Measurements from ENCODE around the gene SV2C. TPM values are rescaled to one million over a fixed set of nuclear protein-coding genes. Genes with fewer than 3 reads are reported as not detected.

SV2C gene
- total and polyA plus RNA-seq, 4 experiments from 2014 or later, result 0.02 TPM; not detected in 3

DNA sequence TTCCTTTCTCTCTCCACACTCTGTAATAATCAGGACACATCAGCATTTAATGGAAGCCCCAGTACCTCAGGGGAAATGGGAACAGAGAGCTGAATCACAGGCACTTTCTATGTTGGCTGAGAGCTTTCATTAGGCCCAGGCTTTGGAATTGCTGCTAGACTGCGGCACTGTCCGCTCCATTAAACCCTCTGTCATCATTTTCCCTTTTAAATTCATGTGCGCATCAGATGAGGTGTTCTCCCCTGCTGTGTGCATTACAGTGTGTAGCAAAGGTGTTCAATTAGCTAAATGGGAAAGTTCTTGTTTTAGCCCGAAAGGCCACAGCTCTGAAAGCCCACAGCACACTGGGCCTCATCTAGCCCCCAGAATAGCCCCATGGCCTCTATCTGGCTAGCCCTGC, 133.6 kb downstream of the SV2C start:
- peaks cover 0 to 3% (median 0%) of the 10 kb centered on the region in 8 donors for H3K9me3 Mint-ChIP-seq
- Histone ChIP-seq H3K9me3 (ENCODE audit: control insufficient read depth in 1 of 2, low read length in 2 of 2) (no peaks in the 10 kb centered on the region), H3K4me3 (ENCODE audit: low read length in 2 of 2) (no peak overlapping the region), H3K27ac (ENCODE audit: low read depth, low read length) (no peak overlapping the region), H3K27me3 (ENCODE audit: insufficient read depth, low read length) (no peaks in the 10 kb centered on the region), H3K4me1 (ENCODE audit: insufficient read depth, low read length) (no peaks in the 10 kb centered on the region), H3K36me3 (ENCODE audit: insufficient read depth, low read length) (no peaks in the 10 kb centered on the region)
- H3K27me3 Mint-ChIP-seq, result peaks cover 2 to 3% of the 10 kb centered on the region in 2 donors
- peak overlapping the region in 1 of 8 donors; percentile 30 for H3K4me3 Mint-ChIP-seq
- no peaks in the 10 kb centered on the region for H3K4me1 Mint-ChIP-seq
- no peak overlapping the region for H3K27ac Mint-ChIP-seq
- CTCF ChIA-PET (ENCODE audit: partially characterized antibody), result interaction anchor here (1.0 to 1.2 kb wide), 2 partner anchors 40 to 42 kb away, joined by 4 to 7 read pairs; no protein-coding TSS in a partner anchor
- POLR2A ChIA-PET (ENCODE audit: partially characterized antibody), result no interaction called here
- H3K36me3 Mint-ChIP-seq, result no peaks in the 10 kb centered on the region
- DNase-seq, result no peak
- intact Hi-C loops (cut with micrococcal nuclease), result no loop called here

- no peaks in the 10 kb centered on the region for H3K27me3 ChIP-seq (ENCODE audit: insufficient read depth, low read length)
- Mint-ChIP-seq H3K27me3 (peaks cover 2% of the 10 kb centered on the region in 2 donors), H3K4me1 (no peaks in the 10 kb centered on the region), H3K4me3 (no peak overlapping the region), H3K36me3 (no peaks in the 10 kb centered on the region), H3K27ac (no peak overlapping the region), H3K9me3 (peaks cover 0 to 3% (median 0%) of the 10 kb centered on the region in 8 donors)
- H3K9me3 ChIP-seq (ENCODE audit: control insufficient read depth in 1 of 2, low read length in 2 of 2), result no peaks in the 10 kb centered on the region
- CTCF ChIA-PET (ENCODE audit: partially characterized antibody), result interaction anchor here (1.5 kb wide), 1 partner anchor 10 kb away, joined by 3 read pairs; no protein-coding TSS in a partner anchor
- POLR2A ChIA-PET (ENCODE audit: partially characterized antibody), result no interaction called here
- H3K4me3 ChIP-seq (ENCODE audit: low read length in 2 of 2), result no peak overlapping the region
- no peak for DNase-seq
- no peaks in the 10 kb centered on the region for H3K36me3 ChIP-seq (ENCODE audit: insufficient read depth, low read length)
- no peak overlapping the region for H3K27ac ChIP-seq (ENCODE audit: low read depth, low read length)
- no peaks in the 10 kb centered on the region for H3K4me1 ChIP-seq (ENCODE audit: insufficient read depth, low read length)
- intact Hi-C loops (cut with micrococcal nuclease), result no loop called here
Observed at GRCh38 chr5:76219636-76220035, 136.5 kb downstream of the SV2C start.

DNA sequence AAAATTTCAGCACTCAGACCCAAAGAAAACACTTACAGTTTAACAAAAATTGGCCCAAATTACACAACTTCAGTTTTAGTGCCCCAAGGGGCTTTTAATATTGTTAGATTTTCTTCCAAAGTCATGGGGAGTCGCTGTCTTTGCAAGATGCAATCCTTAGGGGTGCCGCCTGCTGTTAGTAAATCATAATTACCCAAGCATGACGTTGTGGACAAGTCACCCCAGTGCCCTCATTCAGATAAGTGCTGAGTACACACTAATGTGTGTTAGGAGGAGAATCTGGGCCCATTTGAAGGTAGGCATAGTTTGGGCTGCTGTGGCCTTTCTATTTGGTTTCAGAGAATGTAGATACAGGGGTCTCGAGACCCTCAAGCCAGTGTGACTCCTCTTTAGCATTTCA, 138.1 kb downstream of the SV2C start:
- no peak overlapping the region for H3K27ac Mint-ChIP-seq
- Histone ChIP-seq H3K4me3 (ENCODE audit: low read length in 2 of 2) (no peak overlapping the region), H3K27ac (ENCODE audit: low read depth, low read length) (no peak overlapping the region), H3K27me3 (ENCODE audit: insufficient read depth, low read length) (no peaks in the 10 kb centered on the region), H3K9me3 (ENCODE audit: control insufficient read depth in 1 of 2, low read length in 2 of 2) (no peaks in the 10 kb centered on the region), H3K36me3 (ENCODE audit: insufficient read depth, low read length) (no peaks in the 10 kb centered on the region), H3K4me1 (ENCODE audit: insufficient read depth, low read length) (no peaks in the 10 kb centered on the region)
- POLR2A ChIA-PET (ENCODE audit: partially characterized antibody), result no interaction called here
- peaks cover 0 to 3% (median 0%) of the 10 kb centered on the region in 8 donors for H3K9me3 Mint-ChIP-seq
- H3K36me3 Mint-ChIP-seq, result no peaks in the 10 kb centered on the region
- intact Hi-C loops (cut with micrococcal nuclease), result no loop called here
- no peak for DNase-seq
- no peaks in the 10 kb centered on the region for H3K4me1 Mint-ChIP-seq
- CTCF ChIA-PET (ENCODE audit: partially characterized antibody), result no interaction called here
- H3K27me3 Mint-ChIP-seq, result peaks cover 2% of the 10 kb centered on the region in 2 donors
- H3K4me3 Mint-ChIP-seq, result no peak overlapping the region

- Mint-ChIP-seq H3K9me3 (peaks cover 0 to 3% (median 0%) of the 10 kb centered on the region in 8 donors), H3K36me3 (no peaks in the 10 kb centered on the region), H3K4me1 (no peaks in the 10 kb centered on the region), H3K27ac (peak overlapping the region in 1 of 7 donors; percentile 38), H3K27me3 (peaks cover 2% of the 10 kb centered on the region in 2 donors), H3K4me3 (no peak overlapping the region)
- Histone ChIP-seq H3K27ac (ENCODE audit: low read depth, low read length) (no peak overlapping the region), H3K27me3 (ENCODE audit: insufficient read depth, low read length) (no peaks in the 10 kb centered on the region), H3K9me3 (ENCODE audit: control insufficient read depth in 1 of 2, low read length in 2 of 2) (no peaks in the 10 kb centered on the region), H3K4me3 (ENCODE audit: low read length in 2 of 2) (no peak overlapping the region), H3K36me3 (ENCODE audit: insufficient read depth, low read length) (no peaks in the 10 kb centered on the region), H3K4me1 (ENCODE audit: insufficient read depth, low read length) (no peaks in the 10 kb centered on the region)
- no peak for DNase-seq
- intact Hi-C loops (cut with micrococcal nuclease), result no loop called here
- POLR2A ChIA-PET (ENCODE audit: partially characterized antibody), result no interaction called here
- CTCF ChIA-PET (ENCODE audit: partially characterized antibody), result no interaction called here
Observed at GRCh38 chr5:76222318-76222717, 139.1 kb downstream of the SV2C start.

DNA sequence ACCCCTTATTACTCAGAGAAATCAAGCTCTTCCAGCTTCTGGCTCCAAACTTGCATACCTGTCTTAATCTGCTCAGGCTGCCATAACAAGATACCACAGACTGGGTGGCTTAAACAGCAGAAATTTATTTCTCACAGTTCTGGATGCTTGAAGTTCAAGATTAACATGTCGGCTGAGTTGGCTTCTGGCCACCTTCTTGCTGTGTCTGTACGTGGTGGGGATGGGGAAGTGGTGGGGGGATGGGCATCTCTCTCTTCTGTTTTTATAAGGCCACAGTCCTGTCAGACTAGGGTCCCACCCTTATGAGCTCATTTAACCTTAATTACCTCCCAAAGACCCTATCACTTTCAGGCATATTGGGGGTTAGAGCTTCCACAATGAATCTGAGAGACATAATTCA, 140.5 kb downstream of the SV2C start:
- Mint-ChIP-seq H3K27ac (no peak overlapping the region), H3K4me1 (no peaks in the 10 kb centered on the region), H3K4me3 (no peak overlapping the region), H3K9me3 (no peaks in the 10 kb centered on the region), H3K27me3 (peaks cover 0 to 2% of the 10 kb centered on the region in 2 donors), H3K36me3 (no peaks in the 10 kb centered on the region)
- ChIA-PET POLR2A (ENCODE audit: partially characterized antibody) (no interaction called here), CTCF (ENCODE audit: partially characterized antibody) (interaction anchor here (2.2 kb wide), 1 partner anchor 14 kb away, joined by 6 read pairs; no protein-coding TSS in a partner anchor)
- DNase-seq, result no peak
- Histone ChIP-seq H3K27ac (ENCODE audit: low read depth, low read length) (no peak overlapping the region), H3K9me3 (ENCODE audit: control insufficient read depth in 1 of 2, low read length in 2 of 2) (no peaks in the 10 kb centered on the region), H3K4me1 (ENCODE audit: insufficient read depth, low read length) (no peaks in the 10 kb centered on the region), H3K27me3 (ENCODE audit: insufficient read depth, low read length) (no peaks in the 10 kb centered on the region), H3K36me3 (ENCODE audit: insufficient read depth, low read length) (no peaks in the 10 kb centered on the region), H3K4me3 (ENCODE audit: low read length in 2 of 2) (no peak overlapping the region)
- intact Hi-C loops (cut with micrococcal nuclease), result no loop called here

GRCh38 chr5:76224898-76225297, 141.7 kb downstream of the SV2C start:
- CTCF ChIA-PET (ENCODE audit: partially characterized antibody), result interaction anchor here (2.2 kb wide), 1 partner anchor 15 kb away, joined by 6 read pairs; no protein-coding TSS in a partner anchor
- no peak overlapping the region for H3K4me3 ChIP-seq (ENCODE audit: low read length in 2 of 2)
- H3K9me3 ChIP-seq (ENCODE audit: control insufficient read depth in 1 of 2, low read length in 2 of 2), result no peaks in the 10 kb centered on the region

GRCh38 chr5:76225336-76225735, 142.2 kb downstream of the SV2C start:
- no peaks in the 10 kb centered on the region for H3K9me3 ChIP-seq (ENCODE audit: control insufficient read depth in 1 of 2, low read length in 2 of 2)
- Mint-ChIP-seq H3K4me1 (no peaks in the 10 kb centered on the region), H3K4me3 (no peak overlapping the region), H3K27ac (no peak overlapping the region), H3K27me3 (peaks cover 0 to 2% of the 10 kb centered on the region in 2 donors), H3K9me3 (no peaks in the 10 kb centered on the region), H3K36me3 (no peaks in the 10 kb centered on the region)
- POLR2A ChIA-PET (ENCODE audit: partially characterized antibody), result no interaction called here
- CTCF ChIA-PET (ENCODE audit: partially characterized antibody), result interaction anchor here (2.2 kb wide), 1 partner anchor 16 kb away, joined by 6 read pairs; no protein-coding TSS in a partner anchor
- H3K27ac ChIP-seq (ENCODE audit: low read depth, low read length), result no peak overlapping the region
- H3K4me3 ChIP-seq (ENCODE audit: low read length in 2 of 2), result no peak overlapping the region
- no peaks in the 10 kb centered on the region for H3K36me3 ChIP-seq (ENCODE audit: insufficient read depth, low read length)
- no peaks in the 10 kb centered on the region for H3K4me1 ChIP-seq (ENCODE audit: insufficient read depth, low read length)
- no peaks in the 10 kb centered on the region for H3K27me3 ChIP-seq (ENCODE audit: insufficient read depth, low read length)
- DNase-seq, result no peak
- intact Hi-C loops (cut with micrococcal nuclease), result no loop called here

More at GRCh38 chr5:76224898-76225297, 141.7 kb downstream of the SV2C start:
- Histone ChIP-seq H3K27ac (ENCODE audit: low read depth, low read length) (no peak overlapping the region), H3K27me3 (ENCODE audit: insufficient read depth, low read length) (no peaks in the 10 kb centered on the region), H3K4me1 (ENCODE audit: insufficient read depth, low read length) (no peaks in the 10 kb centered on the region), H3K36me3 (ENCODE audit: insufficient read depth, low read length) (no peaks in the 10 kb centered on the region)
- intact Hi-C loops (cut with micrococcal nuclease), result no loop called here
- Mint-ChIP-seq H3K9me3 (no peaks in the 10 kb centered on the region), H3K27ac (no peak overlapping the region), H3K4me1 (no peaks in the 10 kb centered on the region), H3K27me3 (peaks cover 0 to 2% of the 10 kb centered on the region in 2 donors), H3K4me3 (no peak overlapping the region), H3K36me3 (no peaks in the 10 kb centered on the region)
- DNase-seq, result no peak
- POLR2A ChIA-PET (ENCODE audit: partially characterized antibody), result no interaction called here

GRCh38 chr5:76229900-76230299, 146.7 kb downstream of the SV2C start:
- intact Hi-C loops (cut with micrococcal nuclease), result no loop called here
- ChIA-PET CTCF (ENCODE audit: partially characterized antibody) (no interaction called here), POLR2A (ENCODE audit: partially characterized antibody) (no interaction called here)
- no peak overlapping the region for H3K4me3 ChIP-seq (ENCODE audit: low read length in 2 of 2)
- no peak overlapping the region for H3K27ac ChIP-seq (ENCODE audit: low read depth, low read length)
- no peaks in the 10 kb centered on the region for H3K4me1 ChIP-seq (ENCODE audit: insufficient read depth, low read length)
- no peaks in the 10 kb centered on the region for H3K27me3 Mint-ChIP-seq
- no peaks in the 10 kb centered on the region for H3K4me1 Mint-ChIP-seq
- H3K27me3 ChIP-seq (ENCODE audit: insufficient read depth, low read length), result no peaks in the 10 kb centered on the region
- H3K36me3 Mint-ChIP-seq, result no peaks in the 10 kb centered on the region
- H3K36me3 ChIP-seq (ENCODE audit: insufficient read depth, low read length), result no peaks in the 10 kb centered on the region
- no peaks in the 10 kb centered on the region for H3K9me3 ChIP-seq (ENCODE audit: control insufficient read depth in 1 of 2, low read length in 2 of 2)
- no peak overlapping the region for H3K27ac Mint-ChIP-seq
- H3K4me3 Mint-ChIP-seq, result no peak overlapping the region
- H3K9me3 Mint-ChIP-seq, result peaks cover 0 to 3% (median 0%) of the 10 kb centered on the region in 8 donors
- no peak for DNase-seq

Data from CD4-positive, alpha-beta memory T cell (primary cell).